ENCODE measurements around the gene RPS29. TPM values are rescaled to one million over a fixed set of nuclear protein-coding genes. Genes with fewer than 3 reads are reported as not detected.

Gene RPS29
- total and polyA plus RNA-seq, 12 donors = 922 to 6,627 (median 1,416) TPM

DNA sequence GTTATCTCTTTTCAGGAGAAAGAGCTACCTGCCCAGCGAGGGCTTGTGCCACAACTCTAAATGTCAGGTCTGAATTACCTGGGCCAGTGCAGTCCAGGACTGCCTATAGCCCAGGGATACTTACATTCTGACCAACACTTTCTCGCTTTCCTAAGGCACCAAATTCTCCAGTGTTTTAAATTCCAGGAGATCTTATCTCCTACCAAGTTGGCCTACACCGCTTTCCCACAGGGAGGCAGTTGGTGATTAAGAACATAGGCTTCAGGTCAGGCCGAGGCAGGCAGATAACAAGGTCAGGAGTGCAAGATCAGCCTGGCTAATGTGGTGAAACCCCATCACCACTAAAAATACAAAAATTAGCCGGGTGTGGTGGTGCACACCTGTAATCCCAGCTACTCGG is 41.1 kb downstream of the RPS29 start:
- H3K9me3 ChIP-seq (replicated peaks in 1 of 3) = no peaks in the 10 kb centered on the region
- WGBS, 4 donors = 82 to 90% (median 83%) methylated on average over 6 of the region's 6 CpGs

DNA sequence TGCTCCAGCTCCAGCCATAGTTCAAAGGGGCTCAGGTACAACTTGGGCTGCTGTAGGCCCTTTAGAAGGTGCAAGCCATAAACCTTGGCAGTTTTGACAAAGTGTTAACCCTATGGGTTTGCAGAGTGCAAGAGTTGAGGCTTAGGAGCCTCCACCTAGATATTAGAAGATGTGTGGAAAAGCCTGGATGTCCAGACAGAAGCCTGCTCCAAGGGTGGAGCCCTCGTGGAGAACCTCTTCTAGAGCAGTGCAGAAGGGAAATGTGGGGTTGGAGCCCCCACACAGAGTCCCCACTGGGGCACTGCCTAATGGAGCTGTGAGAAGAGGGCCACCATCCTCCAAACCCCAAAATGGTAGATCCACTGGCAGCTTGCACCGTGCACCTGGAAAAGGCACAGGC is 45.1 kb downstream of the RPS29 start:
- intact Hi-C loops (cut with DNase I) = no loop called here
- no peak for TF ChIP-seq POLR2A (IDR thresholded peaks at IDR 0.05)
- TF ChIP-seq CTCF (IDR thresholded peaks at IDR 0.05) = no peak
- H3K36me3 ChIP-seq (replicated peaks in 1 of 2) = no peaks in the 10 kb centered on the region
- no peak overlapping the region for H3K4me3 ChIP-seq
- H3K4me1 ChIP-seq (replicated peaks in 1 of 2) = no peaks in the 10 kb centered on the region
- no peaks in the 10 kb centered on the region for H3K27me3 ChIP-seq
- no peak for DNase-seq
- H3K27ac ChIP-seq = no peak overlapping the region
- WGBS, 4 donors = 71 to 96% (median 85%) methylated on average over 1 to 2 of the region's 2 CpGs
- no peaks in the 10 kb centered on the region for H3K9me3 ChIP-seq (replicated peaks in 1 of 3)

More for the DNA sequence above, 41.1 kb downstream of the RPS29 start:
- Histone ChIP-seq H3K4me1 (replicated peaks in 1 of 2) (no peaks in the 10 kb centered on the region), H3K27ac (no peak overlapping the region), H3K4me3 (no peak overlapping the region), H3K27me3 (no peaks in the 10 kb centered on the region), H3K36me3 (replicated peaks in 1 of 2) (no peaks in the 10 kb centered on the region)
- TF ChIP-seq CTCF (IDR thresholded peaks at IDR 0.05) = no peak
- TF ChIP-seq POLR2A (IDR thresholded peaks at IDR 0.05) = no peak
- DNase-seq = peak in 2 of 7 donors; percentile 10 to 17
- intact Hi-C loops (cut with DNase I) = no loop called here

DNA sequence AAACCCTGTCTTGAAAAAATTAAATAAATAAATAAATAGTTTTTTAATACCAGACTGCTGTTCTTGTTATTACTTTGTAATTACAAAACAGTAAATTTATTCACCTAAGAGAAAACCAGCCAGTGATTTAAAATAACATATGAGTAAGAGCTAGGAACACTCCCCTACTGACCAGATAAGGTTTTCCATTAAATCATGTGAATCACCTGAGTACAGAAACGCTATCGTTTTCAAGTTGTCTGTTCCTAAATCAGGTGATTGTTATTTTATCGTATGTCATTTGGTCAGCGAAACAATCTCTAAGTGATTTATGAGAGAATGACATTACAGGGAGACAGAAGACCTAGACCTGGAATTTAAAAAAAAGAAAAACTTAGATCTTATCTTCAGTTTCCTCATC is 47.3 kb downstream of the RPS29 start:
- no peaks in the 10 kb centered on the region for H3K9me3 ChIP-seq (replicated peaks in 1 of 3)
- intact Hi-C loops (cut with DNase I) = no loop called here
- H3K36me3 ChIP-seq (replicated peaks in 1 of 2) = no peaks in the 10 kb centered on the region
- no peak overlapping the region for H3K4me3 ChIP-seq
- no peak for TF ChIP-seq CTCF (IDR thresholded peaks at IDR 0.05)
- no peak for TF ChIP-seq POLR2A (IDR thresholded peaks at IDR 0.05)
- DNase-seq = no peak
- no peaks in the 10 kb centered on the region for H3K4me1 ChIP-seq (replicated peaks in 1 of 2)
- 52 to 61% (median 57%) methylated on average over 4 of the region's 4 CpGs for WGBS, 4 donors
- no peaks in the 10 kb centered on the region for H3K27me3 ChIP-seq
- no peak overlapping the region for H3K27ac ChIP-seq

Small RNA genes lying within 50 kb of the gene (small RNA-seq; reads per million reads assigned to genes)
- gene AL139099.3 (0 reads per million in 2 donors), gene AL139099.4 (0 reads per million in 2 donors), gene RF00019 (0 reads per million in 2 donors), gene RNA5SP384 (0 reads per million in 2 donors)

Other genes with a start within 250 kb of the RPS29 start
- 10 to 100 TPM in 5 of 9 donors, 1 to 10 TPM in 4; 7.4 to 20.9 (median 10.5) TPM for gene LRR1, start 12.6 kb upstream of the RPS29 start, total RNA-seq
- 10 to 100 TPM in 1 of 3 donors, 1 to 10 TPM in 2; 4.7 to 10.3 (median 5.7) TPM for gene LRR1, start 12.6 kb upstream of the RPS29 start, polyA plus RNA-seq
- 100 to 1,000 TPM; 191 to 459 (median 277) TPM for gene RPL36AL, start 34.2 kb upstream of the RPS29 start, total RNA-seq
- 100 to 1,000 TPM; 248 to 705 (median 567) TPM for gene RPL36AL, start 34.2 kb upstream of the RPS29 start, polyA plus RNA-seq
- gene MGAT2, start 34.4 kb upstream of the RPS29 start, total RNA-seq = 10 to 100 TPM; 35.8 to 87.8 (median 53.0) TPM
- gene MGAT2, start 34.4 kb upstream of the RPS29 start, polyA plus RNA-seq = 10 to 100 TPM; 10.3 to 76.1 (median 15.2) TPM
- gene DNAAF2, start 48.9 kb upstream of the RPS29 start, total RNA-seq = 10 to 100 TPM in 3 of 9 donors, 1 to 10 TPM in 6; 6.9 to 11.7 (median 9.4) TPM
- 1 to 10 TPM; 4.2 to 5.4 (median 4.2) TPM for gene DNAAF2, start 48.9 kb upstream of the RPS29 start, polyA plus RNA-seq
- 10 to 100 TPM in 1 of 9 donors, 1 to 10 TPM in 6, under 1 TPM in 2; 0.95 to 10.4 (median 1.5) TPM for gene POLE2, start 101.8 kb upstream of the RPS29 start, total RNA-seq
- gene POLE2, start 101.8 kb upstream of the RPS29 start, polyA plus RNA-seq = 1 to 10 TPM; 2.2 to 4.4 (median 2.6) TPM
- gene KLHDC1, start 106.7 kb upstream of the RPS29 start, total RNA-seq = 1 to 10 TPM; 1.9 to 9.9 (median 5.9) TPM
- gene KLHDC1, start 106.7 kb upstream of the RPS29 start, polyA plus RNA-seq = 1 to 10 TPM; 3.1 to 3.4 (median 3.2) TPM
- gene KLHDC2, start 181.8 kb upstream of the RPS29 start, total RNA-seq = 100 to 1,000 TPM in 1 of 9 donors, 10 to 100 TPM in 8; 54.3 to 134 (median 68.8) TPM
- gene KLHDC2, start 181.8 kb upstream of the RPS29 start, polyA plus RNA-seq = 10 to 100 TPM; 43.1 to 74.2 (median 43.4) TPM